ENCODE results near the gene OR6K2.
"Not testable (repeated sequence)": the region's sequence is repeated elsewhere in the genome, so short reads cannot be mapped to it uniquely, and the experiment has no call there.

The OR6K2 gene

GRCh38 chr1:158700552-158700951 is at the start of gene OR6K2:
OR6K2 (minus strand) TSS chr1:158700652; CDS start chr1:158700652, 0 bp downstream.
- in situ Hi-C loops (cut with MboI; ENCODE audit: low sequenced_read_pairs) = no loop called here

- in situ Hi-C loops (cut with MboI; ENCODE audit: low sequenced_read_pairs) = no loop called here
These were observed 35.4 kb upstream of the OR6K2 start for GRCh38 chr1:158735848-158736247.

- in situ Hi-C loops (cut with MboI; ENCODE audit: low sequenced_read_pairs) = no loop called here
These were observed 32.1 kb upstream of the OR6K2 start for GRCh38 chr1:158732524-158732923.

GRCh38 chr1:158731707-158732106 is 31.3 kb upstream of the OR6K2 start:
- in situ Hi-C loops (cut with MboI; ENCODE audit: low sequenced_read_pairs) = no loop called here

GRCh38 chr1:158730453-158730852 is 30.0 kb upstream of the OR6K2 start:
- in situ Hi-C loops (cut with MboI; ENCODE audit: low sequenced_read_pairs) = no loop called here

- in situ Hi-C loops (cut with MboI; ENCODE audit: low sequenced_read_pairs) = no loop called here
These were observed 28.2 kb upstream of the OR6K2 start for GRCh38 chr1:158728510-158729225.

GRCh38 chr1:158724442-158724841 is 24.0 kb upstream of the OR6K2 start:
- in situ Hi-C loops (cut with MboI; ENCODE audit: low sequenced_read_pairs) = no loop called here

GRCh38 chr1:158720620-158721019 is 20.2 kb upstream of the OR6K2 start, which contains the start of gene OR6K3:
OR6K3 (minus strand) TSS chr1:158720720; CDS start chr1:158718115, 2,605 bp downstream.
- in situ Hi-C loops (cut with MboI; ENCODE audit: low sequenced_read_pairs) = no loop called here

- in situ Hi-C loops (cut with MboI; ENCODE audit: low sequenced_read_pairs) = no loop called here
These were observed 19.2 kb upstream of the OR6K2 start for GRCh38 chr1:158719664-158720063.

GRCh38 chr1:158717344-158717743 is 16.9 kb upstream of the OR6K2 start:
- in situ Hi-C loops (cut with MboI; ENCODE audit: low sequenced_read_pairs) = no loop called here

GRCh38 chr1:158716335-158716734 is 15.9 kb upstream of the OR6K2 start:
- in situ Hi-C loops (cut with MboI; ENCODE audit: low sequenced_read_pairs) = no loop called here

GRCh38 chr1:158714754-158715153 is 14.3 kb upstream of the OR6K2 start:
- in situ Hi-C loops (cut with MboI; ENCODE audit: low sequenced_read_pairs) = no loop called here

- in situ Hi-C loops (cut with MboI; ENCODE audit: low sequenced_read_pairs) = no loop called here
These were observed 10.6 kb upstream of the OR6K2 start for GRCh38 chr1:158711098-158711497.

GRCh38 chr1:158706096-158706495 is 5.6 kb upstream of the OR6K2 start:
- in situ Hi-C loops (cut with MboI; ENCODE audit: low sequenced_read_pairs) = no loop called here

GRCh38 chr1:158694596-158694995 is 5.9 kb downstream of the OR6K2 start:
- in situ Hi-C loops (cut with MboI; ENCODE audit: low sequenced_read_pairs) = no loop called here

GRCh38 chr1:158692356-158692755 is 8.1 kb downstream of the OR6K2 start:
- in situ Hi-C loops (cut with MboI; ENCODE audit: low sequenced_read_pairs) = no loop called here

- in situ Hi-C loops (cut with MboI; ENCODE audit: low sequenced_read_pairs) = no loop called here
These were observed 8.5 kb downstream of the OR6K2 start for GRCh38 chr1:158691907-158692306.

- in situ Hi-C loops (cut with MboI; ENCODE audit: low sequenced_read_pairs) = not testable (repeated sequence)
These were observed 9.3 kb downstream of the OR6K2 start for GRCh38 chr1:158691149-158691548.

- in situ Hi-C loops (cut with MboI; ENCODE audit: low sequenced_read_pairs) = no loop called here
These were observed 10.6 kb downstream of the OR6K2 start for GRCh38 chr1:158689875-158690274.

GRCh38 chr1:158689110-158689509 is 11.3 kb downstream of the OR6K2 start:
- in situ Hi-C loops (cut with MboI; ENCODE audit: low sequenced_read_pairs) = no loop called here

GRCh38 chr1:158688343-158688742 is 12.1 kb downstream of the OR6K2 start:
- in situ Hi-C loops (cut with MboI; ENCODE audit: low sequenced_read_pairs) = not testable (repeated sequence)

- in situ Hi-C loops (cut with MboI; ENCODE audit: low sequenced_read_pairs) = no loop called here
These were observed 13.4 kb downstream of the OR6K2 start for GRCh38 chr1:158687037-158687436.
